SK-N-SH (cell line): ENCODE results near the gene ETV3L. TPM values are rescaled to one million over a fixed set of nuclear protein-coding genes. Genes with fewer than 3 reads are reported as not detected.
A peak's percentile ranks its signal among the peaks of the same experiment; 100 is the strongest.

ENCODE experiments used
- CTCF ChIA-PET: fragments of 300-600, 350-600 bp; formaldehyde crosslinking; extraction: SDS; loops from one replicate; lab custom pipeline; 2021; lab: Yijun Ruan, JAX
- POLR2A ChIA-PET: fragments of 350-600 bp; sonication (Branson Sonifier 250); formaldehyde crosslinking; extraction: SDS; loops from one replicate; lab custom pipeline; 2020; ENCODE audit warnings: antibody characterized with exemption, inconsistent platforms; lab: Yijun Ruan, JAX
- DNase-seq: peaks from one replicate; pipeline ENCODE4 v3.0.0; 2012
- H2AFZ ChIP-seq: fragments of 200-600 bp; sonication (generic); 2 replicates; pipeline ENCODE4 v1.8.1; 2016; ENCODE audit warnings: antibody characterized with exemption, mild to moderate bottlenecking, low read depth
- H3F3A ChIP-seq: fragments of 200-600 bp; sonication (generic); replicated peaks from 2 replicates; pipeline ENCODE3; 2016; ENCODE audit warnings: antibody characterized with exemption, mild to moderate bottlenecking; ENCODE audit not compliant: insufficient read depth
- H3K27ac ChIP-seq, 2 experiments: fragments of 200-500 bp in 1 of 2; fragments of 200-600 bp in 1 of 2; sonication (Bioruptor generic) in 1 of 2; sonication (generic), shearing (Covaris generic) in 1 of 2; 2 replicates each; pipeline versions ENCODE4 v1.5.1 to v1.6.1; 2014 to 2016; ENCODE audit warnings: low read depth in 2 of 2, inconsistent platforms in 1 of 2, low read length in 1 of 2, mild to moderate bottlenecking in 1 of 2, mixed read lengths in 1 of 2
- H3K27me3 ChIP-seq: fragments of 200-600 bp; sonication (generic), shearing (Covaris generic); 2 replicates; pipeline ENCODE4 v1.6.1; 2016; ENCODE audit warnings: mixed run types; ENCODE audit not compliant: insufficient read depth
- H3K36me3 ChIP-seq, 2 experiments: fragments of 200-500 bp in 1 of 2; fragments of 200-600 bp in 1 of 2; sonication (Bioruptor generic) in 1 of 2; sonication (generic) in 1 of 2; replicated peaks in 1 of 2; 2 replicates each; pipeline versions ENCODE3 to v1.5.1; 2014 to 2016; ENCODE audit warnings: low read length in 1 of 2, mild to moderate bottlenecking in 1 of 2; ENCODE audit not compliant: insufficient read depth in 2 of 2, control insufficient read depth in 1 of 2
- H3K4me1 ChIP-seq, 2 experiments: fragments of 200-500 bp in 1 of 2; fragments of 200-600 bp in 1 of 2; sonication (Bioruptor generic) in 1 of 2; sonication (generic), shearing (Covaris generic) in 1 of 2; 2 replicates each; pipeline versions ENCODE4 v1.5.1 to v1.6.1; 2014 to 2016; ENCODE audit warnings: low read depth in 1 of 2, low read length in 1 of 2, mixed run types in 1 of 2; ENCODE audit not compliant: insufficient read depth in 2 of 2, control insufficient read depth in 1 of 2
- H3K4me2 ChIP-seq: fragments of 200-600 bp; sonication (generic), shearing (Covaris generic); 2 replicates; pipeline ENCODE4 v1.6.1; 2017; ENCODE audit warnings: mixed run types
- H3K4me3 ChIP-seq, 2 experiments: fragments of 200-500 bp in 1 of 2; fragments of 200-600 bp in 1 of 2; sonication (Bioruptor generic) in 1 of 2; sonication (generic), shearing (Covaris generic) in 1 of 2; 2 replicates each; pipeline versions ENCODE4 v1.5.1 to v1.8.1; 2014 to 2016; ENCODE audit warnings: low read depth in 2 of 2, inconsistent platforms in 1 of 2, low read length in 1 of 2, mild to moderate bottlenecking in 1 of 2, mixed read lengths in 1 of 2, moderate library complexity in 1 of 2
- H3K79me2 ChIP-seq: fragments of 200-600 bp; sonication (generic); 2 replicates; pipeline ENCODE4 v1.8.1; 2017; ENCODE audit warnings: mild to moderate bottlenecking; ENCODE audit not compliant: insufficient read depth
- H3K9ac ChIP-seq: fragments of 200-600 bp; sonication (generic); 2 replicates; pipeline ENCODE4 v1.6.1; 2017; ENCODE audit warnings: mixed run types
- H3K9me2 ChIP-seq: fragments of 200-600 bp; sonication (generic); 2 replicates; pipeline ENCODE4 v1.6.1; 2017; ENCODE audit warnings: mixed run types
- H3K9me3 ChIP-seq: fragments of 200-600 bp; sonication (generic); 2 replicates; pipeline ENCODE4 v1.6.1; 2017; ENCODE audit warnings: mixed run types, mild to moderate bottlenecking, moderate library complexity
- H4K20me1 ChIP-seq: fragments of 200-600 bp; sonication (generic); 2 replicates; pipeline ENCODE4 v1.6.1; 2017; ENCODE audit warnings: mild to moderate bottlenecking, mixed run types; ENCODE audit not compliant: insufficient read depth
- ELF1 ChIP-seq: IDR thresholded peaks from 2 replicates; pipeline ENCODE4 v1.4.0; 2012
- FOSL2 ChIP-seq: IDR thresholded peaks from 2 replicates; pipeline ENCODE4 v1.4.0; 2012; ENCODE audit warnings: low read depth, mild to moderate bottlenecking, moderate library complexity, borderline replicate concordance
- GABPA ChIP-seq: IDR thresholded peaks from 2 replicates; pipeline ENCODE4 v1.4.0; 2012; ENCODE audit warnings: low read depth, mild to moderate bottlenecking
- GATA2 ChIP-seq: sonication (generic); formaldehyde crosslinking; IDR thresholded peaks from 2 replicates; pipeline ENCODE4 v1.5.0; 2020; ENCODE audit warnings: mild to moderate bottlenecking, missing genetic modification reagents
- IRF3 ChIP-seq: fragments of 150-350 bp; IDR thresholded peaks from 2 replicates; pipeline ENCODE4 v1.6.1; 2016; ENCODE audit warnings: mild to moderate bottlenecking, low read depth, low read length
- JUND ChIP-seq: IDR thresholded peaks from 2 replicates; pipeline ENCODE4 v1.4.0; 2012
- MEF2A ChIP-seq: IDR thresholded peaks from 2 replicates; pipeline ENCODE4 v1.4.0; 2012; ENCODE audit warnings: low read depth, borderline replicate concordance
- NFIC ChIP-seq: IDR thresholded peaks from 2 replicates; pipeline ENCODE4 v1.4.0; 2012; ENCODE audit warnings: borderline replicate concordance
- NRF1 ChIP-seq: IDR thresholded peaks from 2 replicates; pipeline ENCODE4 v1.6.1; 2012; ENCODE audit warnings: low read depth, mild to moderate bottlenecking, low read length
- POLR2AphosphoS5 ChIP-seq: IDR thresholded peaks from 2 replicates; pipeline ENCODE4 v1.6.1; 2012; ENCODE audit warnings: low read depth, low read length
- RAD21 ChIP-seq: IDR thresholded peaks from 2 replicates; pipeline ENCODE4 v1.6.1; 2012; ENCODE audit warnings: mild to moderate bottlenecking, low read length
- RFX5 ChIP-seq: IDR thresholded peaks from 2 replicates; pipeline ENCODE4 v1.6.1; 2012; ENCODE audit warnings: mild to moderate bottlenecking, improper control_type of control experiment, low read length
- SIN3A ChIP-seq: IDR thresholded peaks from 2 replicates; pipeline ENCODE4 v1.6.1; 2012; ENCODE audit warnings: low read depth, mild to moderate bottlenecking, low read length, moderate library complexity, borderline replicate concordance
- SMC3 ChIP-seq: IDR thresholded peaks from 2 replicates; pipeline ENCODE4 v1.6.1; 2012; ENCODE audit warnings: low read depth, low read length, improper control_type of control experiment
- TAF1 ChIP-seq: IDR thresholded peaks from 2 replicates; pipeline ENCODE4 v1.6.1; 2012; ENCODE audit warnings: low read depth, mild to moderate bottlenecking, low read length, moderate library complexity, borderline replicate concordance
- TCF12 ChIP-seq: IDR thresholded peaks from 2 replicates; pipeline ENCODE4 v1.4.0; 2012
- TEAD4 ChIP-seq: IDR thresholded peaks from 2 replicates; pipeline ENCODE4 v1.4.0; 2012; ENCODE audit warnings: mild to moderate bottlenecking, borderline replicate concordance; ENCODE audit not compliant: insufficient read depth
- ZBTB33 ChIP-seq: IDR thresholded peaks from 2 replicates; pipeline ENCODE4 v1.4.0; 2012; ENCODE audit warnings: low read depth, borderline replicate concordance
- WGBS: methylation state at CpG from one replicate; pipeline ENCODE4 v1.1.6; 2017; ENCODE audit warnings: low lambda C conversion rate; 5-methylcytosine and 5-hydroxymethylcytosine counted together
- polyA plus RNA-seq, 3 experiments: library from polyadenylated mRNA; depleted of rRNA; stranded (reverse); fragments of >200 nt; gene quantifications; 2 replicates each; pipeline ENCODE4 v1.2.3, GENCODE V29; 2012
- TF ChIP-seq, protein P1 (sequence below): IDR thresholded peaks from 2 replicates; pipeline ENCODE4 v1.4.0; 2012; ENCODE audit warnings: low read depth
- TF ChIP-seq, protein P2 (sequence below): fragments of 150-350 bp; IDR thresholded peaks from 2 replicates; pipeline ENCODE4 v1.6.1; 2017; ENCODE audit warnings: antibody characterized with exemption, low read length, low read depth, borderline replicate concordance

The ETV3L gene
- polyA plus RNA-seq, 1 of the 3 experiments (the other 2 are of a cell fraction): not detected

DNA sequence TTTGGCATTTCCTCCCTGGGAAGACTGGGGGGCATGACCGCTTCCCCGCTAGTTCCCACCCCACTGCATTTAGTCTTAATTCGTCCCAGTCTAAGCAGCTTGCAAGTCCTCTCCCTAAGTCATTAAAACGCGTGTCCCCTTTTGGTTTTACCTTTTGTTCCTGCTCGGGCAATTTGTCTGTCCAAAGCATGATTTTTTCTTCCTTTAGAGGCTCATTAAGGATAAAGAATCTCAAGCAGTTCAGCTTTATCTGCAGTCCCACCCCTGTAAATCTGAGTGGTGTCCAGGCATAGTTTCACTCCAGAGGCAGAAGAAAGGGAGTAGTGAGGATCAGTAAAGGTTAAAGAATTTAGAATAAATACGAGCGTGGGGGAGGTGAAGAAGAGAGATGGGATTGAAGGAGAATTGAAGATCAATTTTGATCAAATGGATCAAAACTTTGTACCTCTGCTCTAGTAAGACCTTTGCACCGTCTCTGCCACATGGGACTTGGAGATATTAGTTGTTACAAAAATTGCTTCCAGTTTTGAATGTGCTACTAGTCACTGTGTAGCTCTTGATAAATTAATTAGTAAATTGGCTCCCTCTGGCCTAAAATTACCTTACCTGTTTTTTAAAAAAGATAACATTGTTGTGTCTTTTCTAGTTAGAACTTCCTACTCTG is 39.6 kb upstream of the ETV3L start:
- Histone ChIP-seq H4K20me1 (peaks cover 29% of the 10 kb centered on the region), H3K4me1 (peaks cover 13 to 33% of the 10 kb centered on the region in 2 experiments; a peak in 3 of 4 replicates), H3K9me3 (no peaks in the 10 kb centered on the region), H2AFZ (peak overlapping the region; percentile 94), H3K79me2 (peaks cover 38% of the 10 kb centered on the region), H3K36me3 (peaks cover 17 to 19% of the 10 kb centered on the region in 2 experiments), H3K4me3 (peak overlapping the region; percentile 89 to 91), H3K9ac (peak overlapping the region; percentile 86), H3K4me2 (peak overlapping the region; percentile 98), H3K27ac (peak overlapping the region; percentile 73 to 96), H3K9me2 (no peaks in the 10 kb centered on the region), H3F3A (peaks cover 18% of the 10 kb centered on the region), H3K27me3 (no peaks in the 10 kb centered on the region)
- TF ChIP-seq TAF1: no peak
- no peak for TF ChIP-seq ZBTB33
- no peak for TF ChIP-seq RAD21
- TF ChIP-seq JUND: no peak
- no peak for TF ChIP-seq SIN3A
- TF ChIP-seq GABPA: no peak
- TF ChIP-seq TCF12: no peak
- no peak for TF ChIP-seq ELF1
- TF ChIP-seq MEF2A: no peak
- TF ChIP-seq FOSL2: no peak
- POLR2A ChIA-PET: interaction anchor here (1.2 to 1.9 kb wide), 2 partner anchors 16 to 49 kb away, joined by 5 to 10 read pairs; no protein-coding TSS in a partner anchor
- 81% methylated on average over 9 of the region's 9 CpGs for WGBS
- no peak for DNase-seq
- CTCF ChIA-PET: interaction anchor here (0.9 to 15.8 kb wide), 5 partner anchors 12 to 95 kb away, joined by 3 to 194 read pairs (median 4); no protein-coding TSS in a partner anchor

- Histone ChIP-seq H3K27ac (peak within 1 kb of the TSS; percentile 73 to 96), H3F3A (peaks cover 18% of the 10 kb centered on the region), H3K9me2 (no peaks in the 10 kb centered on the region), H3K4me1 (peaks cover 13 to 33% of the 10 kb centered on the region in 2 experiments; a peak in 3 of 4 replicates), H4K20me1 (peaks cover 29% of the 10 kb centered on the region), H2AFZ (peak within 1 kb of the TSS; percentile 94), H3K4me2 (peak within 1 kb of the TSS; percentile 98), H3K9me3 (no peaks in the 10 kb centered on the region), H3K79me2 (peaks cover 45% of the 10 kb centered on the region), H3K4me3 (peak within 1 kb of the TSS; percentile 89 to 91), H3K36me3 (peaks cover 24 to 27% of the 10 kb centered on the region in 2 experiments), H3K9ac (peak within 1 kb of the TSS; percentile 86), H3K27me3 (no peaks in the 10 kb centered on the region)
- 6% methylated on average over 48 of the region's 85 CpGs for WGBS
- ChIA-PET POLR2A (interaction anchor here (1.2 to 1.9 kb wide), 2 partner anchors 17 to 48 kb away, joined by 5 to 10 read pairs; no protein-coding TSS in a partner anchor), CTCF (interaction anchor here (0.9 to 15.8 kb wide), 6 partner anchors 11 to 94 kb away, joined by 3 to 194 read pairs (median 4); no protein-coding TSS in a partner anchor)
- peak; percentile 95 for DNase-seq
- no peak for TF ChIP-seq SMC3
- TF ChIP-seq RFX5: 0 out of 2 replicates have a peak, but pooled peaks have one; percentile 40
- TF ChIP-seq NFIC: no peak
- TF ChIP-seq, protein P1, sequence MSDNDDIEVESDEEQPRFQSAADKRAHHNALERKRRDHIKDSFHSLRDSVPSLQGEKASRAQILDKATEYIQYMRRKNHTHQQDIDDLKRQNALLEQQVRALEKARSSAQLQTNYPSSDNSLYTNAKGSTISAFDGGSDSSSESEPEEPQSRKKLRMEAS: peak; percentile 79
- no peak for TF ChIP-seq IRF3
- TF ChIP-seq TEAD4: no peak
- peak; percentile 87 for TF ChIP-seq POLR2AphosphoS5
- TF ChIP-seq TAF1: peak; percentile 73; the same call in 1 of the 2 replicates
- TF ChIP-seq GATA2 (CRISPR knock-in tag): no peak
- peak; percentile 61 for TF ChIP-seq NRF1
- TF ChIP-seq, protein P2, sequence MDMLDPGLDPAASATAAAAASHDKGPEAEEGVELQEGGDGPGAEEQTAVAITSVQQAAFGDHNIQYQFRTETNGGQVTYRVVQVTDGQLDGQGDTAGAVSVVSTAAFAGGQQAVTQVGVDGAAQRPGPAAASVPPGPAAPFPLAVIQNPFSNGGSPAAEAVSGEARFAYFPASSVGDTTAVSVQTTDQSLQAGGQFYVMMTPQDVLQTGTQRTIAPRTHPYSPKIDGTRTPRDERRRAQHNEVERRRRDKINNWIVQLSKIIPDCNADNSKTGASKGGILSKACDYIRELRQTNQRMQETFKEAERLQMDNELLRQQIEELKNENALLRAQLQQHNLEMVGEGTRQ: no peak
- TF ChIP-seq ELF1: peak; percentile 82
Observed at GRCh38 chr1:157138220-157139051, 38.8 kb upstream of the ETV3L start, which contains the start of gene ETV3. Gene ETV3 (minus strand): TSS chr1:157138395. CDS start chr1:157136352, 2,043 bp downstream.
